Kasumi-1 (cell line): ENCODE measurements around the gene SNCAIP.
"Not testable (repeated sequence)": the region's sequence is repeated elsewhere in the genome, so short reads cannot be mapped to it uniquely, and the experiment has no call there.

Experiments
- DNase-seq, 2 experiments: peaks; one replicate each; lab custom pipeline; 2025; lab: John Stamatoyannopoulos, UW

The SNCAIP gene

DNA sequence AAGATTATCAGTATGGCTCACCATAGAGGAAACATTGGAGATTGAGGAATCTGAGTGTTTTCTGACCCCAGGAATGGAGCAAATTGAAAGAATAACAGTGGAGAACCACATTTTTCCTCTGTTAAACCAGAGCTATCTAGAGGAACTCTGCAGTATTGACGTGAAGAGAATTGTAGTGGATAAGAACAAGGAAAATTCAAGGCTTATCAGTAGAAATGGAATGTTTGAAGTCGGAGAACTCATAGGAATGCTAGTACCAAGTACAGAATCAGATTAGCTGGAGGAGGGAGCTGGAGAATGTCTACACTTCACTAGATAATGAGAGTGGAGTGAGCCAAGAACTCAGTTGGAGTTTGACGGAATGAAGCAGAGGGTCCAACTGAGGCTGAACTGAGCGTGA lies 50.3 kb downstream of the SNCAIP start:
- no peak for DNase-seq

DNA sequence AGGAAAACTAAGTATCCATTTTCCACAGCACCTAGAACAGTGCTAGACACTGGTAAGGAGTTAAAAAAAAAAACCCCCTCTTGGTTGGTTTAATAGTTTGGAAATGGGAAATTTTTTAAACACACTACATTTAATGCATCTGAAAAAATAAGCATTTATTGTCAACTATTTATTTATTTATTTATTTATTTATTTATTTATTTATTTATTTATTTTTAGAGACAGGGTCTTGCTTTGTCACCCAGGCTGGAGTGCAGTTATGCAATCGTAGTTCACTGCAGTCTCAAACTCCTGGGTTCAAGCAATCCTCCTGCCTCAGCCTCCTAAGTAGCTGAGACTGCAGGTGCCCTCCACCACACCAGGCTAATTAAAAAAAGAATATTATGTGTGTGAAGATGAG lies 51.6 kb downstream of the SNCAIP start:
- no peak for DNase-seq

DNA sequence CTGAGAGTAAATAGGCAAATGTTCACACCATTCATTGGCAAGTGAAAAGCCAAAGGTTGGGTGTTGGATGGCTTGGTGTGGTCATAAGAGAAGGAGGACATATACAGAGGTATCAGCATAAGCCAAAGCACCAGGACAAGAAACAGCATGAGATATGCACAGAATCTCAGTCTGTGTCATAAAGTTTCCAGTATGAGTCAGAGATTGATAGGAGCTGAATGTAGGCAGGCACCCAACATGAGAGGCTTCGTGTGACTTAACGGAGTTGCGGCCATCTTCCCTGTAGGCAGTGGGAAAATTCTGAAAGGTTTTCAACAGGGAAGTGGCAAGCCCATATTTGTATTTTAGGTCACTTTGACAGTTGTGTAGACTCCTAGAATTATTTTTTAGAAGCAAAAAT lies 54.5 kb downstream of the SNCAIP start:
- DNase-seq: no peak

DNA sequence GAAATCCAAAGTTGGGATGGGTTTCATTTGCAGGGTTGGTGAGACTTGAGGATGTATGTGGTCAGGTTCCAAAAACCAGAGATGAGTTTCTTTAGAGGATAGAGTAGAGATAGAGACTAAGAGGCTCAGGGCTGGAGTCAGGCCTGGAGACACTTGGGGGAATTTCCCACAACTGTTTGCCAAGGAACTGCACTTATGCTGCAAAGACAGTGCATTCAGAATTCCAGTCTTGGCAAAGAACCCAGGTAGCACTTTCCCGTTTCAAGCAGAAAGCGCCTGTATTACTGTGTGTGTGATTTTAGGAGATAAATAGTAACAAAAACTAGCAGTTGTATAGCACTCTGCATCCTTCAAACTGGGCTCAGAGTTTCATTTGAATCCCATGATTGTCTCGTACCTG lies 55.4 kb downstream of the SNCAIP start:
- no peak for DNase-seq

DNA sequence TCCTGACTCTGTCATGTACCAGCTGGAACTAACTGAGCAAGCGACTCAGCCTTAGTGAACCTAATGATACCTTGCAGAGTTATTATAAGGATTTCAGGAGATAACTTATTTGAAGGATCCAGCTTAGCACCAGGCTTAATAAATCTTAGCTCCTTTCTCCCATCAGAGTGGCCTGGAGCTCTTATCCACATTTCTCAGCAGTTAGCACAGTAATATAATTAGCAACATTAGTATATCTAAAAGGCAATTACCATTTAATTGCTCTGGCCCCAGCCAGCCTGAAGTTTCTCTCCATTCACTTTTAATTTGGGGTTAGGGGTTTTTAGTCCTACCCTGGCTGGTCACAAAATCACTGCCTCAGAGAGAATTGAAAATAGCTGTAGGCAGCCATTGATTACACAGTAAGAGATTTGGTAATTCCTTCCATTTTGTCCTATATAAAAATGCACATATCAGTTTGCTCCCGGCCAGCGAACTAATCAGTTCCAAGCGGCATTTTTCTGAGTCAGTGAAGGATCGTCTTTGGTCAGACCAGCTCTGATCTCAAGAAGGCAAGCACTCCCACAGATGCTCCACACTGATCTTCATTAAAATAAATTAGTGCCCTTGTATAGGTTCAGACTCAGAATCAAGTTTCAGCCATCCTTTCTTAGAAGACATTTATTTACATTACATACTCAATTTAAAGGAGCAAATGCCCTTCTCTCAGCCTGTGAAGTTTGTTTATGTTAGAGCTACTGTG lies 56.6 kb downstream of the SNCAIP start:
- no peak for DNase-seq

DNA sequence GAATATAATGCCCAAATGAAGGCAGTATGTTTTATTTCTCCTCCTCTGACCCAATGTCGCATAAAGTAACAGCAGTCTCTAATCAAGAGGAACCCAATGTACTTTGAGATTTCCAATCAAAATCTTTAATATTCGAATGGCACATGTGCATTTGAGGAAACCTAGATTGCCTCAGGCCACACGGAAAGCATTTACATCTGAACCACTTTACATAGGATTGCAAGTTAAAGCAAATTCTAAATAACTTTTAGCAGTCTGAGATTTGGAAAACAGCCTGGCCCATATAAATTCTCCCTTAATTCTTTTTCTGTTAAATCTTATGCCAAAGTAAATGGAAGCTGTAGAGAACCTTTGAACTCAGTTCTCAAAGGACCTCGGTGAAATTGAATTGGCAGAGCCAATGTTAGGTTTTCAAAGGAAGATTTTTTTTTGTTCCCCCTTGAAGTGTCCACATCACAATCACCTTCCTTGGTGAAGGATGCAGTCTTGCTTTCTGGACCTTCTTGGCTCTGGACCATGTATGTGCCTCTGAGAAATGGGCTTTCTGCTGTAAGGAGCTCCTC lies 57.3 kb downstream of the SNCAIP start:
- no peak for DNase-seq

DNA sequence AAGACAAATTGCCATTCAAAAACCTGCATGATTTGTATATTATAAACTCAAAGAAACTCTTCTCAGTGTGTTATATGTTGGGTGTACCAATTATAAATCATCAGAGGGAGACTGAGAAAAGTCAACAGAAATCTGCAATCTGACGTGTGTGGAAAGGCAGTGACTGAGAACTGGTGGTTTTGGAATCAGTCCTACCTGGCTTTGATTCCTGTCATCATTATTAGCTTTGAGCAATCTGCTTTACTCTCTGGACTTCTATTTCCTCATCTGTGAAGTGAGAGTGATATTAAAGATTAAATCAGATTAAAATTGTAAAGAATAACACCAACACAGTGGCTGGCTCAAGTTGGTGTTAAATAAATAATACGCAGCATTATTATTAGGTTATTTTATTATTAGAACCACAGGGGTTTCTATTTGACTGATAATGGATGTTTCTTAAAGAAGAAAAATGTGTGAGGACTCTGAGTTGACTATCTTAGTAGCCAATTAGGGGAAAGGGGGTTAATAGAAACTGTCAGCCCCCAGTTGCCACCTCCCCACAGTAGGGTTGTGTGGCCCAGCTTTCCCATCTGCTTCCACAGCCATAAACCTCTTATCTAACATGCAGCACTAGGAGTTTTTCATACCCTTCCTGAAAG lies 59.6 kb downstream of the SNCAIP start:
- DNase-seq: no peak

DNA sequence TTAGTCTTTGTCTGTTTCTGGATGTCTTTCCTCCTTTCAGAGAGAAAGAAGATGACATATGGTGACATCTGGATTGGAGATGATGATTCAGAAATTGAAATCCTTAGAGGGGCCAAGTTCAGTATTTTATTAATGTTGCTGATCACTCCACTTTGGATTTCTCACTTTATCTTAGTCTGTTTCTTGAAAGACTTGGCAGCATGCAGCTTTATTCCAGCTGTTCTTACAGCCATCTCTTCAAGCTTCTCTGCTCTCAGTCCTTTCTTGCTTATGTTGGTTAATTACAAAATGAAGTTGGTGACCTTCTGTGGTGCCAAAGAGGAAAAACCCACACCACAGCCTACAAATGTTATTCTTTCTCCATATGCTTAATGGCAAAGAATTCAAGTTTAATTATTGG lies 62.1 kb downstream of the SNCAIP start:
- no peak for DNase-seq

DNA sequence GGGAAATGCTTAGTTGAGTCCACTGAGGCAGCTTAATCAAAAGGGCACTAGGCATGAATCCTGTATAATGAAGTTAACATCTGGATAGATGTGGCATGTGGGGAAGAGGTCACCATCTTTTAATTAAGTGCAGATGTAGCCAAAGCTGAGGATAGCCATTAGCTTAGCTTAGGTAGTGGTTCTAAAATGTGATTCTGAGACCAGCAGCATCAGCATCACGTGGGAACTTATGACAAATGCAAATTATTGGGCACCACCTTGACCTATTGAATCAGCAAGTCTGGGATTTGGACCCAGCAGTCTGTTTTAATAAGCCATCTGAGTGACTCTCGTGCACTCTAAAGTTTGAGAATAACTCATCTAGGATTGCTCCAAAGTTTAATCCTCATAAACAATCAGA lies 63.8 kb downstream of the SNCAIP start:
- DNase-seq: no peak

DNA sequence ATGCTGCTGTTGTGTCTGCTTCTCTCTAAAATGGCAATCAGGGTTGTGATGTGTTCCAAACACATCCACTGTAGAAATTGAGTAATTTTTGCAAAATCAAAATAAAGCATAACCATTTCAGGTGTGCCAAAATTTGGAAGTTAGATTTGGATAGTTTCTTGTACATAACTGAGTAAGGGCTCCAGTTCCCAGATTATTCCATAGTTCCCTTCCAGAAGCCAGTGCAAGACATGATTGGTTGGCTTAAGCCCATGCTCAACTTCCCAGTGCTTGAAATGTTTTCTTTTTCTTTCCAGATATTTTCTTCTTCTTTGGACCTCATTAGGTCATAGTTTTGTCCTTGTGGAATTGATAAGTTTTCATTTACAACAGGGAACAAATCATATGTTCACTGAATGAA lies 64.2 kb downstream of the SNCAIP start:
- no peak for DNase-seq

DNA sequence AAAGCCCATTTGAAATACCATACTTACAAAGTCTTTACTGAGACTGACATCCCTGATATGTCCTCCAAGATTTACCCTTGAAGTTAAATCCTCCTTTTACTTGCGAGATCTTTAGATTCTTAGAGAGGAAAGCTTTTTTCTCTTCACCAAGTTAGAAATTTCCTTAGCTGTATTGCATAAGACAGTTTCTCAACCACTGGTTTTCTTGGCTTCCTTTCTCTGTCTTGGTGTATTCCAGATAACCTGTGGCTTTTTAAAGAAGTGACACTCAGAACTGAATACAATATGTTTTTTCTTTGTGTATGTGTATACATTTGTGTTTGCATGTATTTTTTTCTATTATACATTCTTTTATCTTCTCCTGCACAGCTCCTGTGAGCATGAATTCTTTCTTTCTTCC lies 65.0 kb downstream of the SNCAIP start:
- DNase-seq: peak; percentile 56 to 57

DNA sequence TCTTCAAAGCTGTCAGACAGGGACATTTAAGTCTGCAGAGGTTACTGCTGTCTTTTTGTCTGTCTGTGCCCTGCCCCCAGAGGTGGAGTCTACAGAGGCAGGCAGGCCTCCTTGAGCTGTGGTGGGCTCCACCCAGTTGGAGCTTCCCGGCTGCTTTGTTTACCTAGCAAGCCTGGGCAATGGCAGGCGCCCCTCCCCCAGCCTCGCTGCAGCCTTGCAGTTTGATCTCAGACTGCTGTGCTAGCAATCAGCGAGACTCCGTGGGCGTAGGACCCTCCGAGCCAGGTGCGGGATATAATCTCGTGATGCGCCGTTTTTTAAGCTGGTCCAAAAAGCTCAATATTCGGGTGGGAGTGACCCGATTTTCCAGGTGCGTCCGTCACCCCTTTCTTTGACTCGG lies 70.9 kb downstream of the SNCAIP start:
- DNase-seq: not testable (repeated sequence)

DNA sequence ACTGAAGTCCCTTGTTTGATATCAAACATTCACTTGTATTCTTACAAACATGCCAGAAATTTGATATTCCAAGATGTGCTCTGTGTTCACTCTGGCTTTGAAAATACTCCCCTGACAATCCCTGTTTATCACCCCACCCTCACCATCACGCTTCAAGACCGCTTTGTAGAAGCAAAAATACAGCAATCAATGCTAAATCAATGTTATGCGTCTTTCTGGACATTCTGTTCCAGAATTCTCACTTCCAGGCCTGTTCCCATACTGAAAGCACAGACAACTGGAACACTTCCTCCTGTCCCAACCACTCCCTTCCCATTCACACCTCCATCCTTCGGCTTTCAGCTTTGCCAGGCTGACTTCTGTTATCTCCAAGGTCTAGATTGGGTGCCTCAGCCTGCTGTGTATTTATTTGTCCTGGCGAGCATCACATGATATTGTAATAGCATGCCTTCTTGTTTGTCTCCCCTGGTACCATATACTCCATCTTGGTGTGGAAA lies 72.8 kb downstream of the SNCAIP start:
- no peak for DNase-seq

DNA sequence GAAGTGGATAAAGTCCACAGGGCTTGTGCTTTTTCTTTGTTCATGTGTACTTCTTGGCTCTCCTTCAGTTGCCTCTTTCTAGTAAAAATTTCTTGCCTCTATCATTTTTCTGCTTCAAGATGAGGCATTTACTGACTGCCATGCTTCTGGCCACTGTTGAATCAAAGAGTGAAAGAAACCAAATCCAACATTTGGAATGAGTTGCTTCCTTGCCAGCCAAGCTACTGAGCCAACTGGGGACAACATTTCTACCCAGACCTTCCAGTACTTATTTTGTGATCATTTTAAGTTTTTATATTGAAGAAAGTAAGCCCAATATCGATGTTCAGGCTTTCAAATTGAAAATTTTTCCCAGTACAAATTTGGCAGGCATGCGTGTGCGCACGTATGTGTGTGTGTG lies 73.2 kb downstream of the SNCAIP start:
- no peak for DNase-seq

DNA sequence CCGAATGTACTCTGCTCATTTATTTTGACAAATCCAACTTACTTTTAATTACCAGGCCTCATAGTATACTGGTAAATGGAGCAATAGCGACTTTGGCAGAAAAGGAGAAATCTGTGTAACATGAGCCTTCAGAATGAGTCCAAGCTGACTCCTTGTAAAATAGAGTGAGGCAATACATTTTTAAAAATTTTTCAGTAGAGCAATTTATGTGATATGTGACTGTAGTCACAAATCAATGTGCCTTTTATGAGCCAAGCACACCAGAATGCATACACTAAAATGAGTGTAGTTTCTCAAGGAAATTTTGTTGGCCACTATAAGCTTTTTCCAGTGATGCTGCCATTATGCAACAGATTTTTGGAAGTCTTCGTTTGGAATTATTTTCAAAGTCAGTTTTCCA lies 73.8 kb downstream of the SNCAIP start:
- no peak for DNase-seq

DNA sequence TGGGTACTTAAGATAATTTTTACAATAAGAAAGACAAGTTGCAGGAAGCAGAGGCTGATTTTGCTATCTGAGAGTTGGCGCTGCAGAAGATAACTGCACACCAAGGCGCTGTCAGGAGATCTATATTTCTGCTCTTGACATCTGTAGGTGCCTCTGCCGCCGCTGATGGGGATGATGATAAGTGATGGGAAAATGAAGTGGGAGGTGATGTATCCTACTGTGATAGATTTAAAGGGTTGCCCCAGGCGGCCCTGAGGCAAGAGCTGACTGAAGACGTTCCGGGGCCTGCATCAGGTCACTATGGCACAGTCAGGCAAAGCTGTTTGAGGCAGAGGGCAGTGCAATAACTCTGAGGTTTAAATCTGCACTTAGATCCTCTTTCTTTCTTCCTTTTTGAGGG lies 78.1 kb downstream of the SNCAIP start:
- no peak for DNase-seq

DNA sequence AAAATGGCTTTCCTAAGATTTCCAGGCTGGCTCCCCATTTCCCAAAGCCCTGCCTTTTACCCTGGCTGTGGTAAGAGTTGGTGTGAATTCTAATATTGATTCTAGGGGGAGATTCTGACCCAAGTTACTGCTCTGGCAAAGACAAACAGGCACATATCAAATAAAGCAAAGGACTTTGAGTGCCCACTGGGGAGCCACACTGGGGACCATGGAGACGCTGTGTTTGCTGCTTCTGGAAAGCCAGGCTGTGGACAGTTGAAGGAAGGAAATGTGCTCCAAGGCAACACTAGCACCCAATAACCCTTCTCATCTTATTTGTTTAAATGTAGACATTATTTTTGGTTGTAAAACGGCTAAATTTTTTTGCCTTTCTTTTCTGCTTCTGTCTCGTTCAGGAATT lies 78.7 kb downstream of the SNCAIP start:
- DNase-seq: no peak

DNA sequence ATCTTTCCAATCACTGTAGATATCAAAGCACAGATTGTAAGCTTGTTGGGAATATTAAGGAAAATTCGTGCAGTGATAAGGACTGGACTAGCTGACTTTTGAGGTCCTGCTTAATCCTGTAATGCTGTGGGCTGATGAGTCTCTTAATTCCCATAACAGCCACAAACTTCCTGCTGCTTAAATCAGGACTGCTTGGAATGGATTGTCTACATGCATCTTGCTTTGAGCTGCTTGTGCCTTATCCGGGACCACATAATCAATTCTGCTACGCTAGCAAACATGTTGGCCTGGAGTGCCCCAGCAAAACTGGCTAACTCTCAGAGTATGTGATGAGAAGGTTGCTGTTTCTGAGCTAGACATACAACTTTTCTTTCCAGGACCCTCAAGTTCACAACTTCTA lies 79.6 kb downstream of the SNCAIP start:
- DNase-seq: no peak

DNA sequence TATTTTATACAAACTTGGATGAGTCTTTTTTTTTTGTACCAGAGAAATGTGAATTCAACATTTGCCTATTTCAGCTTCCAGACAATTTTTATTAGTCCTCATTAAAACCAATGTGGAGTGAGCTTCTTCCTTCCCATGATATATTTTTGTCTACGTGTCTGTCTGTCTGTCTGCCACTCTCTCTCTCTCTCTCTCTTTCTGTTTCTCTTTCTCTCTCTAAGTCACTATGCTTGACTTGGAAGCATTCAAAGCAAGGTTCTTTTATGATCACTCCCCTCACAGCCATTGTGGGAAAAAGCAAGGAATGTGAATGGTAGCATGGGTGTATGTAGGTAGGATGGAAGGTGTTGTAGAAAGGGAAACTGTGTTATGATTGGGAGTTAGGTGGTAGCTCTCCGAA lies 80.2 kb downstream of the SNCAIP start:
- DNase-seq: no peak

DNA sequence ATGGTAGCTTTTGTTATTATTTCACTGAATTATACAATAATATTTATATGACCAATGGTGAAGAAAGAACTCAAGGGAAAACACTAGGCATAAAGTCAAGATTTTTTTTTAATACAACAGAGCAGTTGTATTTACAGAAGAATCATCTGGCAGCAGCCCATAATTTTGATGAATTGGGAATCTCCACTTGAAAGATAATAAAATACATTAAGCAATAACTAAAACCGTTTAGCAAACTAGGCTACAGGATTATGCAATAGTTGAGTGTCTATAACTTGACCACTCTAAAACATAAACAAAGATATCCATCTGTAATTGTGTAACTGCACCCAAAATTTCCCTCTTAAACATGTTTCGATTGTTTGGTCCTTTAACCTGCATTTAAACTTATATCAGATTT lies 80.8 kb downstream of the SNCAIP start:
- no peak for DNase-seq

DNA sequence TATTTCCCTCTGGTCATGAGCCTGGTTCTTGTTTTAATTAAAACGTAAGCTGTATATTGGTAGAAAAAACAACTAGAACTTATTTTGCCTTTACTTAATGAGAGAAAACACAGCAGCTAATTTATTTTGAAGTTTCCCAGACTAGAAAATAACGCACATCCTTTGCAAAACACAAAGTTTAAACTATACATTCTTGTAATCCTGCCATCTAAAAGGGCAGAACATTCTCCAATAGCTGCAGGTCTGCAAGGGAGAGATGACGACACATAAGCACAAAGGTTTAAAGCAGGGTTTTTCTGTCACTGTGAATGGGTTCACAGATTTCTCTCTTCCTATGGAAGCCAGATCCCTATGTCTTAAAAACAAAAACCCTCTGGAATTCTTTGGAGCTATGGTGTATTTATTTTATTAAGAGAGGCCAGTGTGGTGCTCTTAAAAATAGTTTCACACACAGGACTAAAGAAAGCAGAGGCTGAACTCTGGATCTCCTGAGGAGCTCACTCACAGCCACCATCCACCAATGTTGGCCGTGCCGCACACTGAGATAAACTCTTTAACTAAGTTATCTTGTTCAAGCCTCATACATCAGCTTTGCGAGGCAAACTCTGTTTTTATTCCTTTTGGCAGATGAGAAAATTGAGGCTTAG lies 82.4 kb downstream of the SNCAIP start:
- DNase-seq: no peak

DNA sequence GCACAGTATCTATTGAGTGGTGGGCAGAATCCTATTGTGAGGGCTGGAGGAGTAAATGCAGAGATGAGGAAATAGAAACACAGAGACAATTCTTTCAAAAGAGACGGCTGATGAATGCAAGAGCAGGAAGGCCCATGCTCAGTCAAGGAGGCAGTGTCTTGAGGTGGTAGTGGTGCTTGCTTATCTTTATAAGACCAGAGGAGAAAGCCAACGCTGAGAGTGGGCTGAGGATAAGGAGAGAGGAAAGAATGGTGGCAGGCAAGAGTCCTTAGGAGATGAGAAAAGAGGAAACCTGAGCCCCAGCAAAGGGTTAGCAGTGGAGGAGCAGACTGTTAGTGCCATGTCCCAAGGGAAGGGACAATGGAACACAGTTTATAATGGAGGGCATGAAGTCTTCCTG lies 86.0 kb downstream of the SNCAIP start:
- DNase-seq: no peak

DNA sequence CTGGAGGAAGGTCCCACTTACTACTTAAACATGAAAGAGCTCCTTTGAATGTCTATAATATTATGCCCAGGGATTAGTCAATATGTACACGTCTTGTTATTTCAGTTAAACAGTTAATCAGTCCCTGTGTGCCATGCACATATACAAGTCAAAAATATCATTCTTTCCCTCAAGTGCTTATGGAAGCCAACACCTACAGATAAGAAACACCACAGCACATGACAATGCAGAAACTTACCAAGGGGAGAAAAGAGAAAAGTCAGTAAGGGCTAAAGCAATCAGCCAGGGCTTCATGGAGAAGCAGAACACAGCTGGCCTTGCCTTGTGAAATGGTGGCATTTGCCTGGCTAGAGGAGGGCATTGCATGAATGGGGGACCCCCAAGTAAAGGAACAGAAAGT lies 88.3 kb downstream of the SNCAIP start:
- DNase-seq: no peak
